ENCODE measurements around the gene PNMA8B.

Gene PNMA8B

GRCh38 chr19:46451352-46451751 lies 44.3 kb downstream of the PNMA8B start:
- DNase-seq, result no peak

GRCh38 chr19:46450737-46451136 lies 44.9 kb downstream of the PNMA8B start:
- DNase-seq, result no peak

GRCh38 chr19:46449228-46449627 lies 46.4 kb downstream of the PNMA8B start:
- DNase-seq, result no peak

- DNase-seq, result no peak
Observed at GRCh38 chr19:46448601-46449000, 47.1 kb downstream of the PNMA8B start.

- DNase-seq, result no peak
Observed at GRCh38 chr19:46447824-46448223, 47.8 kb downstream of the PNMA8B start.

- DNase-seq, result no peak
Observed at GRCh38 chr19:46447006-46447405, 48.7 kb downstream of the PNMA8B start.

GRCh38 chr19:46446021-46446420 lies 49.6 kb downstream of the PNMA8B start:
- DNase-seq, result no peak

GRCh38 chr19:46442808-46443450 lies 52.7 kb downstream of the PNMA8B start:
- DNase-seq, result no peak

- no peak for DNase-seq
Observed at GRCh38 chr19:46441866-46442265, 53.8 kb downstream of the PNMA8B start.

All from activated gamma-delta T cell treated with Interleukin-2 at 50 U/mL for 16 hours (primary cell).